ENCODE data around the gene CYP51A1.
"Not testable (repeated sequence)": the region's sequence is repeated elsewhere in the genome, so short reads cannot be mapped to it uniquely, and the experiment has no call there.

The CYP51A1 gene

DNA sequence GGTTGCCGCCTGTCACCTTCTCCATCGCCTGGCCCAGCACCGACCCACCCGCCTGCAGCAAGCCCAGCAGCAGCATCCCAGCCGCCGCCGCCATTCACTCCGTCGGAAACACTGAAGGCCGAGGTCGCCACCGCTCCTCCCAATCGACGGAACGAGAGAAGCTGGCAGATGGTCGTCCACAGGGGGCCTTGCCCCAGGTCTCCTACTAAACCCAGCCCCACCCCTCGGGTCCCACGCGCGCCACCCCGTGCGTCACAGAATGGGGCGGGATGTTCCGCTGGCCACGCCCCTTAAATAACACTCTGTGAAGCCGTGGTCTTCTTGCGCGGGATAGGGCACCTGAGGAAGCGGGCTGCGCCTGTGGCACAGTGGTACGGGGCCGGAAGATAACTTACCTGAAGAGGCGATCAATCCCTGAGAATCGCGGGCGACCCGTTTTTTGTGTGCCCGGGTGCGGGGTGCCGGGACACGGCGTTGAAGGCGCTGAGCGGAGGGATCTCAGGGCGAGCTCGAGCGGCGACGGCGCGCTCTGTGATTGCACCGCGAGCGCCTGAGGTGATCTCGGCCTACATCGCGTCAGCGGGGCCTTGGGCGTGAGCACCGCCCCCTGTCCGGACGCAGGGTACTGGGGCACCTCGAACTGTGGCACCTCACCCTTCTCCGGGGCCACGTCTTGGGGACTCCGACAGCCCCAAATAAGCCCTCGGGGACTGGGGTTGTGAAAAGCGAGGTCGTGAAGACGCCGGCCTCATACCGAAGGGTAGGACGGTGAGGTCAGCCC, at the start of gene CYP51A1:
Gene CYP51A1, minus strand, starts transcription at position 207 of the 781 bp plus-strand sequence. Its CDS starts 113 bp downstream, at position 94.
- DNase-seq (ENCODE audit: insufficient read length, low spot score), result peak; percentile 79
- no peak for FAIRE-seq

DNA sequence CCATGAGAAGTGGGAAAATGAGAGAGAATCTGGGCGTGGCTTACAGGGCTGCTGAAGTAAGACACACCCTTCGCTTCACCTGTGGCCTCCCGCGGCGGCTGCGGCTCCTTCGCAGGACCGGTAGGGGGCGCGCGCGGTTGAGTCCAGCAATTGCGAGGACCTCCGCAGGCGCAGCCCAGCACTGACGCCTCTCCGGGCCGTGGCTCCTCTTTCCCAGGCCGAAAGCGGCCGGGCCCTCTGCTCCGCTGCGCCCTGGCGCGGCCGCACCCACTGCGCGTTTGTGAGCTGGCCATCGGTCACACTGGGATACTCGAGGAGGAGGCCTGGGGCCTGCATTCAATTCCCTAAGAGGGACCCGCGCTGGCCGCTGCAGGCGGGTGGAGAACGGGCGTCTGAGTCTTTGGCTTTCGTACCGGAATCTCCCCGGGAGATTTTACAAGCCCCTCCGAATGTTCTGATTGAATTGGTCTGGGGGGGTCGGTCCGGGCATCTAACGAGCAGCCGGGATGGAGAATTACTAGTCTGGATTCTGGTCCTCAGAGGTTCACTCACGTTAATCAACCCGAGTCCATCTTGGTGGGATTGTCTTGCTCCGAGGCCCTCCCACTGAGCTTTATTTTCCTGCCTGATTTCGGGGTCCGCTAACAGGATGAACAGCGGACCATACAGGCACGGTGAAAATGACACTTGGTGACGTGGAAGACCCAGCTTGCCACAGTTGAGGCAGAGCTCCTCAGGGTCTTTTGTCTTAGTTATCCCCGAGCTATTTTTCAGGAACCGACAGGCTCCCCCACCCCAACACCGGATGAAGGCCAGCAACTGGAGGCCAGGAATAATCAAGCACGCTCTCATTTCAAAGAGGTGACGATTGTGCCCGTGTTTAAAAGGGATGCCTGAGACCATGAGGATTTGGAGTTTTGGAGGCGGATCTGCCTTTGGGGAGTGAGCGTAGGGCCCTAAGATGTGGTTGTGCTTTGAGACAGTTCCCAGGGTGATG, 44.9 kb upstream of the CYP51A1 start, which contains the start of gene LRRD1:
Gene LRRD1, minus strand, starts transcription at position 215 of the 997 bp plus-strand sequence. CDS start 13,940 bp downstream, outside the sequence.
- no peak for FAIRE-seq
- peak; percentile 48 for DNase-seq (ENCODE audit: insufficient read length, low spot score)

- no peak for FAIRE-seq
Observed at GRCh38 chr7:92177362-92177761, 43.1 kb upstream of the CYP51A1 start.

DNA sequence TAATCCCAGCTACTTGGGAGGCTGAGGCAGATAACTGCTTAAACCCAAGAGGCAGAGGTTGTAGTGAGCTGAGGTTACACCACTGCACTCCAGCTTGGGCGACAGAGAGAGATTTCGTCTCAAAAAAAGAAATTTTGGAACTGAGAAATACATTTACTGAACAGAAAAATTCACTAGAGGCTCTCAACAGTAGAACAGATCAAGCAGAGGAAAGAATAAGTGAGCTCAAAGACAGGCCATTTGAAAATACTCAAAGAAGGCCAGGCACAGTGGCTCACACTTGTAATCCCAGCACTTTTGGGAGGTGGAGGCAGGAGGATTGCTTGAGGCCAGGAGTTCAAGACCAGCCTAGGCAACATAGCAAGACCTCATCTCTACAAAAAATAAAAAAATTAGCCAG, 35.3 kb upstream of the CYP51A1 start:
- not testable (repeated sequence) for FAIRE-seq; DNase-seq (ENCODE audit: insufficient read length, low spot score)

More at GRCh38 chr7:92177362-92177761, 43.1 kb upstream of the CYP51A1 start:
- DNase-seq (ENCODE audit: insufficient read length, low spot score), result peak; percentile 46

DNA sequence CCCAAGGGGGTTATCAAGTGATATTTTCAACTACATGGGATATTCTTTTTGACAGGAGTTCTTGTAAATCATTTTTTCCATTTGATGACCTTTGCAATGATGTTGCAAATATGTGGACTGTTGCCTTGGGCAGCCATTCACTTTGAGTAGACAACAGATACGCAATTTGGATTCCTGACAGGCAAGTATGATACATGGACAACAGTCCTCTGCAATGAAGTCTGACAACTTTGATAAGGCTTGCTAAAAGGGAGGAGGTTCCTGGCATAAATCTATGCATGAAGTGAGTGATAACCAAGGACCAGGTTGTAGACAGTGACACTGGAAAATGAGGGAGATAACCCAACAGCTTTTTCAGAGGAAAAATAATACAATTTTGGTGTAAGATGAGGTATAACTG, 27.0 kb upstream of the CYP51A1 start:
- no peak for FAIRE-seq
- DNase-seq (ENCODE audit: insufficient read length, low spot score), result no peak

DNA sequence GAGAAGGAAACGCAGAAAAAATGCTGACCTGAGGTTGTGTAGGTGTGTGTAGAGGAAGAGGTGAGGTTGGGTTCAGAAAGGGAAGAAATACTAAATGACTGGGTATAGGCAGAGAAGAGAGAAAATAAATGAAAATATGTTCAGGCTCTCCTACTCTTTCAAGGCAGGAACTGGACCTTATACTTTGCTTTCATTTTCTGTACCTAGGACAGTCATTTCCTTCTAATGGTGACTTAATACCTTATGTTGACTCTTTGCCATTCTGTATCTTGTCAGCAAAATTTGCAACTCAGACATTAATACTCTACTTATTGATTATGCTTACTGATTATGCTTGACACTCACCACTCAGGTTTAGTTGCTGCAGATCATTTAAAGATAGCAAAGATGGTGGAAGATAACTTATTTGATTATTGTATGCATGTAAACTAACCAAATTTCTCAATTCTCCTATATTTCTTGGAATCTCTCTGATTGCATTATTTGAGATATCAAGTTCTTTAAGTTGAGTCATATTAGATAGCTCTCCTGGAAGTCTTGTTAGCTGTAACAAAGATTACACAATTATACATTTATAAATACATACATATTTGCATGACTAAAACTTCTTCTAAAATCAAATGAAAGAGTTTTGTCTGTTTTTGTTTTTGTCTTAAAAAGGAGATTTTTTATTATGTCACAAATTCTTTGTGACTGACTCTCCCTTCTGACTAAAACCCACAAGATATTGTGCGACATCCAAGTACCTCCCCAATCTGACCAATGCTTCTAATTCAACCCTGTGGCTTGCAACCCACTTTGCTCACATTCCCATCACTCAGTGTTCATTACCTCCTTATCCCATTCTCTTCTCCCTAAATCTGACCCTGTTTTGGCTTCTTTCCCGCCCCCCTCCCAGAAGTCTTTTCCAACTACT, 24.6 kb upstream of the CYP51A1 start:
- no peak for FAIRE-seq
- peak; percentile 21 for DNase-seq (ENCODE audit: insufficient read length, low spot score)

GRCh38 chr7:92156990-92157389, 22.7 kb upstream of the CYP51A1 start:
- DNase-seq (ENCODE audit: insufficient read length, low spot score), result no peak
- no peak for FAIRE-seq

DNA sequence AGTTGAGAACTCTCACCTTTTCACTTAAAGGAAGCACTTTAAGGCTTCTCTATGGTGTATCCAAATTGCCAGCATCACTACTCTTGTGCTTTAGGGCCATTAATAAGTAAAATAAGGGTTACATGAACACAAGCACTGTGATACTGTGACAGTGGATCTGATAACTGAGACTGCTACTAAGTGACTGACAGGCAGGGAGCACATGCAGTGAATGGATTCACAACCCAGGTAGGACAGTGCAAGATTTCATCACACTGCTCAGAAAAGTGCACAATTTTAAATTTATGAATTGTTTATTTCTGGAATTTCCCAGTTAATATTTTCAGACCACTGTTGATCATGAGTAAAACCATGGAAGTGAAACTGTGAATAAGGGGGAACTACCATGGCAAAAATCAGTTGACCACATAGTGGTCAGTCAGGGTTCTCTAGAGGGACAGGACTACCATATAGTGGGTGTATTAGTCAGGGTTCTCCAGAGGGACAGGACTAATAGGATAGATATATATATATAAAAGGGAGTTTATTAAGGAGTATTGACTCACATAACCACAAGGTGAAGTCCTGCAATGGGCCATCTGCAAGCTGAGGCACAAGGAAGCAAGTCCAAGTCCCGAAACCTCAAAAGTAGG, 20.9 kb upstream of the CYP51A1 start:
- FAIRE-seq (no peak), DNase-seq (ENCODE audit: insufficient read length, low spot score) (no peak)

DNA sequence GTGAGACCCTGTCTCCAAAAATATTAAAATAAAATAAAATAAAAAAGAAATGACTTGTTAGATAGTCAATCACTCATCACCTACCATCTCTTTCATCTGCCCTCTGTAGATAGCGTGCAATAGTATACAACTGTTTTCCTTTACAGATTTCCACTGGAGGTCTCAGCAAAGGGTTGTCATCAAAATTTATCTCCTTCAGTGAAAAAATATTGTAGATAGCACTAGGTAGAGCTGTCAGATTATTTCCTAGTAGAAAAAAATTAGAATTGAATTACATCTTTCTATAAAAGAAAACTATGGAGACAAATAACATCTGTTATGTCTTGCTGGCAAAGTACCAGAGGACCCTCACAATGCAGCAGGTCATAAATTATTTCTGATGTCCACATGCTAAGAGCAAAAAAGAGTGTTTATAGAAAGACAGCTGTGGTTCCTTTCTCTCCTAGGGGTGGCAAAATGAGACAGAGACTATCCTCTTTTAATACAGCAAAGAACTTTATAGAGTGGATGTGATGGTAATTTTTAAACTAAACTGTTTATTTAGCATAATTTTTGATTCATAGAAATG, 16.3 kb upstream of the CYP51A1 start:
- no peak for DNase-seq (ENCODE audit: insufficient read length, low spot score)
- no peak for FAIRE-seq

DNA sequence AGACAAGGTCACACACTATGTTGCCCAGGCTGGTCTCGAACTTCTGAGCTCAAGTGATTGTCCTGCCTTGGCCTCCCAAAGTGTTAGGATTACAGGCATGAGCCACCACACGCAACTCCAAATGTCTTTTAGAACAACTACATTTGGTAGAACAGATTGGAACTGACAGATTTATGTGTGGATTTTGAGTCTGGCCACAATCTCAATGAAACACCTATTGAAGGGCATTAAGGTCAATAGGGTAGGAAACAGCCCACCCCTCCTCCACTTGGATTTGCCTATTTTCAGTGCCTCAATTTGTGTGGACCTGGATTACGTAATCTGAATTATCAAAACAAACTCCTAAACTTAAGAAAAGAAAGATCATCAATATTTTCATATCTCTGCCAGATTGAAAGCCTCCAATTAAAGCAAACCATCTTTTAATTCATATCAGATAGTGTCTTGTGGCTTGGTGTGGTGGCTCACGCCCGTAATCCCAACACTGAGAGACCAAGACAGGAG, 15.5 kb upstream of the CYP51A1 start:
- FAIRE-seq (no peak), DNase-seq (ENCODE audit: insufficient read length, low spot score) (no peak)

DNA sequence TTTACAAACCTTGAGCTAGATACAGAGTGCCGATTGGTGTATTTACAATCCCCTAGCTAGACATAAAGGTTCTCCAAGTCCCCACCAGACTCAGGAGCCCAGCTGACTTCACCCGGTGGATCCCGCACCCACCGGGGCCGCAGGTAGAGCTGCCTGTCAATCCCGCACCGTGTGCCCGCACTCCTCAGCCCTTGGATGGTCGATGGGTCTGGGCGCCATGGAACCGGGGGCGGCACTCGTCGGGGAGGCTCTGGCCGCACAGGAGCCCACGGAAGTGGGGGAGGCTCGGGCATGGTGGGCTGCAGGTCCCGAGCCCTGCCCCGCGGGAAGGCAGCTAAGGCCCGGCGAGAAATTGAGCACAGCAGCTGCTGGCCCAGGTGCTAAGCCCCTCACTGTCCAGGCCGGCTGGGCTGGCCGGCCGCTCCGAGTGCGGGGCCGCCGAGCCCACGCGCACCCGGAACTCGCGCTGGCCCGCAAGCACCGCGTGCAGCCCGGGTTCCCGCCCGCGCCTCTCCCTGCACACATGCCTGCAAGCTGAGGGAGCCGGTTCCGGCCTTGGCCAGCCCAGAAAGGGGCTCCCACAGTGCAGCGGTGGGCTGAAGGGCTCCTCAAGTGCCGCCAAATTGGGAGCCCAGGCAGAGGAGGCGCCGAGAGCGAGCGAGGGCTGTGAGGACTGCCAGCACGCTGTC, 9.1 kb upstream of the CYP51A1 start:
- FAIRE-seq; DNase-seq (ENCODE audit: insufficient read length, low spot score): not testable (repeated sequence)

- not testable (repeated sequence) for DNase-seq (ENCODE audit: insufficient read length, low spot score); FAIRE-seq
Observed at GRCh38 chr7:92142791-92143190, 8.5 kb upstream of the CYP51A1 start.

DNA sequence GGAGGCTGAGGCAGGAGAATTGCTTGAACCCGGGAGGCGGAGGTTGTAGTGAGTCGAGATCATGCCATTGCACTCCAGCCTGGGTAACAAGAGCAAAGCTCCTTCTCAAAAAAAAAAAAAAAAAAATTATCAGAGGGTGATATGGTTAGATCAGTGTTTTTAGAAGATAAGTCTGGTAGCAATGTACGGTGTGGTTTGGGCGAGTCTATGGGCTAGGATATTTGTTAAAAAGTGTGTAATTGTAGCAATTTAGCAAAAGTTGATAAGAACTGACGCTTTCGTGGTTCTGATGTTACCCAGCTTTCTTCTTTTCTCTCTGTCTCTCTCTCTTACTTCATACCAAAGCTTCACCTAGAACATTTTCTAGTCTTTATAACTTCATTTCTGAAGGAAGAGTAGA, 6.9 kb upstream of the CYP51A1 start:
- DNase-seq (ENCODE audit: insufficient read length, low spot score) (no peak), FAIRE-seq (no peak)

DNA sequence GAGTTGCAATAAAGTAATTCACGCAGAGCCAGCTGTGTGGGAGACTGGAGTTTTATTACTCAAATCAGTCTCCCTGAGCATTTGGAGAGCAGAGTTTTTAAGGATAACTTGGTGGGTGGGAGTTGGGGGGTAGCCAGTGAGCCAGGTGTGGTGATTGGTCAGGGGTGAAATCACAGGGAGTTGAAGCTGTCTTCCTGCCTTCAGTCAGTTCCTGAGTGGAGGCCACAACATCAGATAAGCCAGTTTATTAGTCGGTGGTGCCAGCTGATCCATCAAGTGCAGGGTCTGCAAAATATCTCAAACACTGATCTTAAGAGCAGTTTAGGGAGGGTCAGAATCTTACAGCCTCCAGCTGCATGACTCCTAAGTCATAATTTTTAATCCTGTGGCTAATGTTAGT, 3.3 kb upstream of the CYP51A1 start:
- no peak for FAIRE-seq

GRCh38 chr7:92135052-92135889, 994 bp upstream of the CYP51A1 start:
- FAIRE-seq, result no peak
- DNase-seq (ENCODE audit: insufficient read length, low spot score), result no peak

More for the DNA sequence above, 3.3 kb upstream of the CYP51A1 start:
- no peak for DNase-seq (ENCODE audit: insufficient read length, low spot score)

- FAIRE-seq, result no peak
Observed at GRCh38 chr7:92133737-92134270, 473 bp downstream of the CYP51A1 start.

DNA sequence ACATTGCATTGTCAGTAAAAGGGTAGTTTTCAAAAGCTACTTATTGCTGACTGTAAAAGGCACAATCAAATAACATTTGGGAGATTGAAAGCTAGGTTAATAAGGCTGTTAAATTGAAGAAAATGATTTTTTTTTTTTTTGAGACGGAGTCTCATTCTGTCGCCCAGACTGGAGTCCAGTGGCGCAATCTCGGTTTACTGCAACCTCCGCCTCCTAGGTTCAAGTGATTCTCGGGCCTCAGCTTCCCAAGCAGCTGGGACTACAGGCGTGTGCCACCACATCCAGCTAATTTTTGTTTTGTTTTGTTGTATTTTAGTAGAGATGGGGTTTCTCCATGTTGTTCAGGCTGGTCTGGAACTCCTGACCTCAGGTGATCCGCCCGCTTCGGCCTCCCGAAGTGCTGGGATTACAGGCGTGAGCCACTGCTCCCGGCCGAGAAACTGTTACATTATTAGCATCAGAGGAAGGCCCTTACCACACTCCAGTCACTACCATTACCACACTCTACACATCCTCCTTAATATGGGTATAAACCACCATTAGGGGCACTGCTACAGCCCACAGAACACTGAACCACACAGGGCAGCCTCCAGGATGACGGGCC, 1.0 kb downstream of the CYP51A1 start:
- DNase-seq (ENCODE audit: insufficient read length, low spot score) (peak; percentile 5), FAIRE-seq (no peak)

More at GRCh38 chr7:92133737-92134270, 473 bp downstream of the CYP51A1 start:
- peak; percentile 20 for DNase-seq (ENCODE audit: insufficient read length, low spot score)

All from HTR-8/SVneo (cell line).